ENCODE measurements around the gene CDH13.

GRCh38 chr16:83516931-83517330 is 890.2 kb downstream of the CDH13 start:
- TF ChIP-seq CTCF (IDR thresholded peaks at IDR 0.05; ENCODE audit: extremely low read depth in 1 of 2, insufficient read depth in 1 of 2, low read depth in 1 of 2, low read length in 2 of 2) = no peak
- no peak for TF ChIP-seq EZH2 (IDR thresholded peaks at IDR 0.05; ENCODE audit: borderline replicate concordance, low read depth, low read length, severe bottlenecking)

Measured in endothelial cell of umbilical vein (primary cell).